Kidney epithelial cell (primary cell): ENCODE measurements around the gene SLC25A48. TPM values are rescaled to one million over a fixed set of nuclear protein-coding genes. Genes with fewer than 3 reads are reported as not detected.

Source experiments
- DNase-seq: peaks from one replicate; pipeline ENCODE4 v3.0.0-alpha.2; 2010; ENCODE audit warnings: low read depth
- H3K27me3 ChIP-seq: 2 replicates; pipeline ENCODE4 v1.6.0; 2011; ENCODE audit warnings: low read length; ENCODE audit not compliant: control insufficient read depth, insufficient read depth
- H3K36me3 ChIP-seq: 2 replicates; pipeline ENCODE4 v1.5.1; 2011; ENCODE audit warnings: low read length; ENCODE audit not compliant: control insufficient read depth, insufficient read depth
- H3K4me3 ChIP-seq: 2 replicates; pipeline ENCODE4 v1.5.1; 2011; ENCODE audit warnings: low read depth, mild to moderate bottlenecking, control low read depth, low read length
- total RNA-seq: library from RNA; depleted of rRNA; stranded (reverse); fragments of >200 nt; gene quantifications from 2 replicates; pipeline ENCODE4 v1.2.3, GENCODE V29; 2015
- TF ChIP-seq, protein P1 (sequence below): IDR thresholded peaks from 2 replicates; pipeline ENCODE4 v1.5.1; 2011; ENCODE audit warnings: mild to moderate bottlenecking, moderate library complexity, low read length, control low read depth, inconsistent platforms; ENCODE audit not compliant: insufficient read depth, poor library complexity, severe bottlenecking

SLC25A48 gene
- total RNA-seq, 1 donor from 2014 or later: not detected

GRCh38 chr5:135887881-135888614 is 53.6 kb downstream of the SLC25A48 start:
- DNase-seq: peak; percentile 7
- H3K27me3 ChIP-seq: peaks cover 10% of the 10 kb centered on the region
- TF ChIP-seq, protein P1, sequence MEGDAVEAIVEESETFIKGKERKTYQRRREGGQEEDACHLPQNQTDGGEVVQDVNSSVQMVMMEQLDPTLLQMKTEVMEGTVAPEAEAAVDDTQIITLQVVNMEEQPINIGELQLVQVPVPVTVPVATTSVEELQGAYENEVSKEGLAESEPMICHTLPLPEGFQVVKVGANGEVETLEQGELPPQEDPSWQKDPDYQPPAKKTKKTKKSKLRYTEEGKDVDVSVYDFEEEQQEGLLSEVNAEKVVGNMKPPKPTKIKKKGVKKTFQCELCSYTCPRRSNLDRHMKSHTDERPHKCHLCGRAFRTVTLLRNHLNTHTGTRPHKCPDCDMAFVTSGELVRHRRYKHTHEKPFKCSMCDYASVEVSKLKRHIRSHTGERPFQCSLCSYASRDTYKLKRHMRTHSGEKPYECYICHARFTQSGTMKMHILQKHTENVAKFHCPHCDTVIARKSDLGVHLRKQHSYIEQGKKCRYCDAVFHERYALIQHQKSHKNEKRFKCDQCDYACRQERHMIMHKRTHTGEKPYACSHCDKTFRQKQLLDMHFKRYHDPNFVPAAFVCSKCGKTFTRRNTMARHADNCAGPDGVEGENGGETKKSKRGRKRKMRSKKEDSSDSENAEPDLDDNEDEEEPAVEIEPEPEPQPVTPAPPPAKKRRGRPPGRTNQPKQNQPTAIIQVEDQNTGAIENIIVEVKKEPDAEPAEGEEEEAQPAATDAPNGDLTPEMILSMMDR: no peak
- H3K4me3 ChIP-seq: no peak overlapping the region
- no peaks in the 10 kb centered on the region for H3K36me3 ChIP-seq

DNA sequence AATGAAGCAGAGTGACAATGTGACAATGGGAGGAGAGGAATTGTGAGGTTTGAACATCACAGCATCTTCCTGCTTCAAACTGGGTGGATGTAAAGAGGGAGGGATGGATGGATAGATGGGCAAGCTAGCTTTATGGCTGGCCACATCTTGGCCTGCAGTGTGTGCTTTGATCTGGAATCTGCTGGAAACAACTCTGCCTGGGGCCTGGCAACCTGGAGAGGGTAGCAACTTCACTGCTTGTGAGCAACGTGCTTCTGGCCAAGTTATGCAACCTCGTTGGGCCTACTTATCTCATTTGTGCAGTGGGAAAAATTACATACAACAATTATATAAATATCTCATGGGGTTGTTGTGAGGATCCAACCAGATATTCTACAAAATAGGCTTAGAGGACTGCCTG is 55.8 kb downstream of the SLC25A48 start:
- TF ChIP-seq, protein P1: no peak
- H3K27me3 ChIP-seq: peaks cover 5% of the 10 kb centered on the region
- DNase-seq: no peak
- H3K4me3 ChIP-seq: no peak overlapping the region
- no peaks in the 10 kb centered on the region for H3K36me3 ChIP-seq

- H3K27me3 ChIP-seq: peaks cover 6% of the 10 kb centered on the region
- DNase-seq: no peak
- H3K36me3 ChIP-seq: no peaks in the 10 kb centered on the region
- no peak overlapping the region for H3K4me3 ChIP-seq
- TF ChIP-seq, protein P1: no peak
These were observed 56.4 kb downstream of the SLC25A48 start for GRCh38 chr5:135890867-135891266.

GRCh38 chr5:135891268-135891667 is 56.8 kb downstream of the SLC25A48 start:
- no peak overlapping the region for H3K4me3 ChIP-seq
- H3K36me3 ChIP-seq: no peaks in the 10 kb centered on the region
- H3K27me3 ChIP-seq: peaks cover 6% of the 10 kb centered on the region
- TF ChIP-seq, protein P1: no peak
- DNase-seq: no peak

DNA sequence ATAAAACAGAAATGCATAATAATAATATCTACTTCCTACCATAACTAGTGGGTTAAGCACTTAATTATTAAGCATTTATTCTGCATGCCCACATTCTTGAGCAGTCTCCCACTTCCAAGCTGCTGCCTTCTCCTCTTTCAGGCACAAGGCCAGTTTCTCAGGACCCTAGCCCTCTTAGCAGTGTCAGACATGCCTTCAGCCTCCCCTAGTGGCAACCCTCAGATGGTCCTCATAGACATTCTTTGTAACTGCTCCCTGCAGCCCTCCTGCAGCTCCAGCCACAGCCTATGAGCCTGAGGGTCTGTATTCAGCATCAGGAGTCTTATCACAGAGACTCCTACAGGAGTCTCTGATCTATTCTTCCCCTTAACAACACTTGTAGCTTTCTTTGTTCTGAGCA is 57.3 kb downstream of the SLC25A48 start:
- TF ChIP-seq, protein P1: peak; percentile 5
- Histone ChIP-seq H3K4me3 (no peak overlapping the region), H3K36me3 (no peaks in the 10 kb centered on the region), H3K27me3 (peaks cover 6% of the 10 kb centered on the region)
- DNase-seq: no peak

GRCh38 chr5:135894276-135894675 is 59.8 kb downstream of the SLC25A48 start:
- Histone ChIP-seq H3K27me3 (peaks cover 6% of the 10 kb centered on the region), H3K36me3 (no peaks in the 10 kb centered on the region), H3K4me3 (no peak overlapping the region)
- no peak for DNase-seq
- TF ChIP-seq, protein P1: no peak
